ENCODE data around the gene EPHA8.

DNA sequence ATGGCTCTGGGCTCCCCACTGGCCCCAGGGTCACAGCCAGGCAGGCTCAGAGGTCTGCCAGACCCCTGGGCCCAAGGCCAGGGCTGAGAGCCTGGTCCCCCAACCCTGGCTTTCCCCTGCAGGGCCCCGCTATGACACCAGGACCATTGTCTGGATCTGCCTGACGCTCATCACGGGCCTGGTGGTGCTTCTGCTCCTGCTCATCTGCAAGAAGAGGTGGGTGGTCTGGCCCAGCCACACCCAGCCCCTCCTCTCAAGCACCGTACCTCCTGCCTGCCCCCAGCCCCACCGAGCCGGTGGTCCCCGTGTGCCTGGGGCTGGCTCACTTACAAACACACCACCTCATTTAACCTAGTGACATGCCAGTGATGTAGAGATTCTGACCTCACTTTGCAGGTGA lies 31.8 kb downstream of the EPHA8 start:
- TF ChIP-seq GATA2 (IDR thresholded peaks at IDR 0.05; ENCODE audit: low read depth, low read length): no peak
- TF ChIP-seq GATA3 (IDR thresholded peaks at IDR 0.05; ENCODE audit: low read depth, low read length): no peak
